ENCODE measurements around the gene CHST13.

CHST13 gene

DNA sequence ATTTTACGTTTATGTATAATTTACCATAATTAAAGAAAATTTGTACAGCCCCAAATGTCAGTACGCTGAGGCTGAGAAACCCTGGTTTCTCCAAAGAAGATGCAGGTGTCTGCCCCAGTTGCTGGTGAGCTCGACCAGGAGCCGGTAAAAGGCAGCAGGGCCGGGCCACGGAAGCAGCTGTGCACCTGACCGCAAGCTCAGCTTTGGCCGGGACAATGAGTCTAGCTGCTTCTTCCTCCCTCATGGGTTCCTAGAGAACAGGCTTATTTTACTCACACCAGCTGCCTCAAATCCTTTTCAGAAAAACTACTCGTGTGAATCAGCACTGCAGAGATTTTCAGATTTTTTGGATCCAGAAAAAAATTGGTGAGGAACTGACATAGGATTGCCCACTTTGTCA is 30.2 kb upstream of the CHST13 start:
- H3K4me2 ChIP-seq: peak overlapping the region; percentile 41 to 84 (median 78)
- TF ChIP-seq Cebpa-rat (IDR thresholded peaks at IDR 0.05): no peak
- H3K27me3 ChIP-seq: no peaks in the 10 kb centered on the region
- peak overlapping the region in 7 of 11 experiments; percentile 8 to 60 (median 29); a peak in 9 of 22 replicates for H3K27ac ChIP-seq
- H3K9ac ChIP-seq: peak overlapping the region in 6 of 11 experiments; percentile 36 to 62 (median 46); a peak in 7 of 22 replicates
- peak overlapping the region in 1 of 10 experiments; percentile 14; a peak in 1 of 20 replicates for H3K4me3 ChIP-seq
- no peaks in the 10 kb centered on the region for H3K9me3 ChIP-seq (replicated peaks in 1 of 11)
- peaks cover 49 to 100% (median 98%) of the 10 kb centered on the region in 10 experiments for H3K4me1 ChIP-seq
- no peaks in the 10 kb centered on the region for H3K36me3 ChIP-seq
- peaks cover 0 to 10% (median 0%) of the 10 kb centered on the region in 11 experiments; a peak in 5 of 22 replicates for H4K20me1 ChIP-seq

- no peaks in the 10 kb centered on the region for H3K36me3 ChIP-seq
- peak overlapping the region in 2 of 10 experiments; percentile 14 to 16; a peak in 3 of 20 replicates for H3K4me3 ChIP-seq
- H3K27me3 ChIP-seq: no peaks in the 10 kb centered on the region
- H3K9me3 ChIP-seq (replicated peaks in 1 of 11): no peaks in the 10 kb centered on the region
- H3K9ac ChIP-seq: peak overlapping the region in 6 of 11 experiments; percentile 36 to 62 (median 50); a peak in 9 of 22 replicates
- H3K4me2 ChIP-seq: peak overlapping the region; percentile 41 to 84 (median 78); a peak in 21 of 22 replicates
- H3K27ac ChIP-seq: peak overlapping the region in 7 of 11 experiments; percentile 8 to 60 (median 29); a peak in 9 of 22 replicates
- no peak for TF ChIP-seq Cebpa-rat (IDR thresholded peaks at IDR 0.05)
- peaks cover 0 to 10% (median 0%) of the 10 kb centered on the region in 11 experiments; a peak in 5 of 22 replicates for H4K20me1 ChIP-seq
- peaks cover 49 to 99% (median 95%) of the 10 kb centered on the region in 10 experiments for H3K4me1 ChIP-seq
Measured at GRCh38 chr3:126494204-126494969, 29.6 kb upstream of the CHST13 start.

DNA sequence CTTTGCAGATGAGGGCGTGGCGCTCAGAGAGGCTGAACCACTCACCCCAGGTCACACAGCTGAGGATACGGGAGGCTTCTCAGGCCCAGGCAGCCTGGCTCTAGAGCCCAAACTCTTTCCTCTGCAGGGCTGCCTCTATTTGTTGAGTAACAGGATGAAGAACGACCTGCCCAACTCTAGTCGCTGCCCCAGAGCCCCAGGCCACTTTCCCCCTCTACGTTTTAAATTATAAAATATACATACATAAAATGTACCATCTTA is 29.1 kb upstream of the CHST13 start:
- Histone ChIP-seq H3K27ac (no peak overlapping the region), H3K27me3 (no peaks in the 10 kb centered on the region), H4K20me1 (peaks cover 0 to 10% (median 0%) of the 10 kb centered on the region in 11 experiments; a peak in 5 of 22 replicates), H3K4me2 (peak overlapping the region in 8 of 11 experiments; percentile 50 to 84 (median 80); a peak in 14 of 22 replicates), H3K9me3 (replicated peaks in 1 of 11) (no peaks in the 10 kb centered on the region), H3K4me1 (peaks cover 49 to 99% (median 93%) of the 10 kb centered on the region in 10 experiments), H3K4me3 (no peak overlapping the region), H3K36me3 (no peaks in the 10 kb centered on the region), H3K9ac (0 out of 22 replicates have a peak overlapping the region, but pooled peaks of 1 of the 11 experiments have one; percentile 44)
- no peak for TF ChIP-seq Cebpa-rat (IDR thresholded peaks at IDR 0.05)

DNA sequence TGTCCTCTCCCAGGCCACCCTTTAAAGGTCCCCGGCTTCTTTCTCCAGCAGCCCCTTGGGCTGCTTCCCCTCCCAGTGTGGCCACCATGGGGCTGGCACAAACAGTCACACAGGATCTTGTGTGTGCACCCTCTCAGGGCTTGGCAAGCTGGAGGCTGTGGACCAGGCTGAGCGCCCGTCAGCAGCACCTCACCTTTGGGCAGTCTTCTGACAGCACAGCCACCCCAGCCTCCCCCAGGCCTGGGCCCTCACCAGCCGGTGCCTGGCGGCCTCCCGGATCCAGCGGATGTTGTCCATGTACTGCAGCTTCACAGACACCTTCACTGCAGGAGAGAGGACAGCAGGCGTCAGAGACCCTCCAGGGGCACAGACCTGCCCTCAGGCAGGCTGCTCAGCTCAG is 28.2 kb upstream of the CHST13 start:
- no peak for TF ChIP-seq Cebpa-rat (IDR thresholded peaks at IDR 0.05)
- H3K4me2 ChIP-seq: peak overlapping the region in 8 of 11 experiments; percentile 20 to 84 (median 77); a peak in 11 of 22 replicates

GRCh38 chr3:126496894-126497850 is 26.8 kb upstream of the CHST13 start:
- H3K36me3 ChIP-seq: no peaks in the 10 kb centered on the region
- H3K9me3 ChIP-seq (replicated peaks in 1 of 11): no peaks in the 10 kb centered on the region
- peaks cover 29 to 99% (median 92%) of the 10 kb centered on the region in 10 experiments for H3K4me1 ChIP-seq
- H3K4me2 ChIP-seq: peak overlapping the region; percentile 51 to 81 (median 70)
- TF ChIP-seq Cebpa-rat (IDR thresholded peaks at IDR 0.05): no peak
- no peak overlapping the region for H3K4me3 ChIP-seq
- peak overlapping the region in 1 of 11 experiments; percentile 1; a peak in 1 of 22 replicates for H3K9ac ChIP-seq
- H4K20me1 ChIP-seq: peaks cover 0 to 10% (median 0%) of the 10 kb centered on the region in 11 experiments; a peak in 5 of 22 replicates
- H3K27me3 ChIP-seq: no peaks in the 10 kb centered on the region
- peak overlapping the region in 4 of 11 experiments; percentile 8 to 44 (median 27); a peak in 4 of 22 replicates for H3K27ac ChIP-seq

More for the DNA sequence above, 28.2 kb upstream of the CHST13 start:
- Histone ChIP-seq H3K27me3 (no peaks in the 10 kb centered on the region), H3K4me1 (peaks cover 43 to 99% (median 93%) of the 10 kb centered on the region in 10 experiments), H3K27ac (0 out of 22 replicates have a peak overlapping the region, but pooled peaks of 1 of the 11 experiments have one; percentile 6), H3K9ac (no peak overlapping the region), H3K9me3 (replicated peaks in 1 of 11) (no peaks in the 10 kb centered on the region), H3K4me3 (no peak overlapping the region), H4K20me1 (peaks cover 0 to 10% (median 0%) of the 10 kb centered on the region in 11 experiments; a peak in 5 of 22 replicates), H3K36me3 (no peaks in the 10 kb centered on the region)

GRCh38 chr3:126497956-126498355 is 26.0 kb upstream of the CHST13 start:
- Histone ChIP-seq H3K9me3 (replicated peaks in 1 of 11) (no peaks in the 10 kb centered on the region), H3K4me3 (no peak overlapping the region), H3K27me3 (no peaks in the 10 kb centered on the region), H3K4me1 (peaks cover 25 to 91% (median 85%) of the 10 kb centered on the region in 10 experiments), H3K36me3 (no peaks in the 10 kb centered on the region), H3K27ac (peak overlapping the region in 1 of 11 experiments; percentile 44; a peak in 2 of 22 replicates), H3K4me2 (peak overlapping the region; percentile 51 to 81 (median 70)), H3K9ac (0 out of 22 replicates have a peak overlapping the region, but pooled peaks of 2 of the 11 experiments have one; percentile 4 to 11), H4K20me1 (peaks cover 0 to 10% (median 0%) of the 10 kb centered on the region in 11 experiments; a peak in 4 of 22 replicates)
- no peak for TF ChIP-seq Cebpa-rat (IDR thresholded peaks at IDR 0.05)

GRCh38 chr3:126498461-126498860 is 25.5 kb upstream of the CHST13 start:
- Histone ChIP-seq H3K4me3 (no peak overlapping the region), H3K36me3 (no peaks in the 10 kb centered on the region), H3K9me3 (replicated peaks in 1 of 11) (no peaks in the 10 kb centered on the region), H3K9ac (peak overlapping the region in 4 of 11 experiments; percentile 4 to 13 (median 9); a peak in 2 of 22 replicates), H3K27me3 (no peaks in the 10 kb centered on the region), H4K20me1 (peaks cover 0 to 8% (median 0%) of the 10 kb centered on the region in 11 experiments; a peak in 6 of 22 replicates), H3K4me1 (peaks cover 24 to 86% (median 80%) of the 10 kb centered on the region in 10 experiments), H3K4me2 (peak overlapping the region in 8 of 11 experiments; percentile 51 to 81 (median 70); a peak in 15 of 22 replicates), H3K27ac (peak overlapping the region in 1 of 11 experiments; percentile 44; a peak in 1 of 22 replicates)
- no peak for TF ChIP-seq Cebpa-rat (IDR thresholded peaks at IDR 0.05)

DNA sequence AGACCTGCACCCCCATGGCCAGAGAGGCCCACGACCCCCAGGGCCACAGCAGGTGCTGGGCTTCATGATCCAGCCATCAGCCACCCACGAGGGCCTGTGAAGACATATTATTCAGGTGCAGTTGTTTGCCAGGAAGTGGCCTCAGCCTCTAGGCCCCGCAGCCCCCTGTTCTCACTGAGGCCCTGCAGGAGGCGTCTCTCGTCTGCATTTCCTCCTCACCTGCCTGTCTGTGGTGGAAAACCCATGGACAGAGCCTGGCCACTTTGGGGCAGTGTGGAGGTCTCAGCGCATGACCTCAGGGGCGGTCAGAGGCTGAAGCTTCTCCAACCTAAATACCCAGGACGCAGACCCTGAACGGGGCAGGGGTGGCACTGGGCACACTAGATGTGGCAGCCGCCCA is 25.0 kb upstream of the CHST13 start:
- peaks cover 19 to 81% (median 75%) of the 10 kb centered on the region in 10 experiments for H3K4me1 ChIP-seq
- no peaks in the 10 kb centered on the region for H3K9me3 ChIP-seq (replicated peaks in 1 of 11)

More for the DNA sequence above, 25.0 kb upstream of the CHST13 start:
- Histone ChIP-seq H3K9ac (peak overlapping the region in 4 of 11 experiments; percentile 4 to 13 (median 9); a peak in 2 of 22 replicates), H3K36me3 (no peaks in the 10 kb centered on the region), H3K27me3 (no peaks in the 10 kb centered on the region), H4K20me1 (peaks cover 0 to 6% (median 0%) of the 10 kb centered on the region in 11 experiments; a peak in 6 of 22 replicates), H3K4me2 (peak overlapping the region in 8 of 11 experiments; percentile 51 to 81 (median 70); a peak in 13 of 22 replicates), H3K4me3 (no peak overlapping the region), H3K27ac (peak overlapping the region in 1 of 11 experiments; percentile 44; a peak in 1 of 22 replicates)
- TF ChIP-seq Cebpa-rat (IDR thresholded peaks at IDR 0.05): no peak
